Esophagus muscularis mucosa (tissue), 4 donors: ENCODE measurements around the gene CHST12.

Experiments used
- CTCF ChIP-seq, 3 experiments: fragments of 200-600 bp in 2 of 3; fragments of 450-650 bp in 1 of 3; sonication (generic) in 2 of 3; IDR thresholded peaks; one replicate each; pipeline ENCODE4 v1.5.1; 2017 to 2019; ENCODE audit warnings: antibody characterized with exemption in 3 of 3, mild to moderate bottlenecking in 2 of 3, moderate library complexity in 1 of 3
- EP300 ChIP-seq: sonication (generic); formaldehyde crosslinking; IDR thresholded peaks from one replicate; pipeline ENCODE4 v1.6.1; 2017; ENCODE audit warnings: antibody characterized with exemption
- POLR2A ChIP-seq: fragments of 450-650 bp; IDR thresholded peaks from one replicate; pipeline ENCODE4 v1.6.1; 2017; ENCODE audit warnings: antibody characterized with exemption, moderate library complexity, mild to moderate bottlenecking, low read depth
- POLR2AphosphoS5 ChIP-seq, 2 donors: sonication (generic); formaldehyde crosslinking; IDR thresholded peaks; one replicate each; pipeline ENCODE4 v1.6.1; 2017; ENCODE audit warnings: antibody characterized with exemption in 2 of 2

DNA sequence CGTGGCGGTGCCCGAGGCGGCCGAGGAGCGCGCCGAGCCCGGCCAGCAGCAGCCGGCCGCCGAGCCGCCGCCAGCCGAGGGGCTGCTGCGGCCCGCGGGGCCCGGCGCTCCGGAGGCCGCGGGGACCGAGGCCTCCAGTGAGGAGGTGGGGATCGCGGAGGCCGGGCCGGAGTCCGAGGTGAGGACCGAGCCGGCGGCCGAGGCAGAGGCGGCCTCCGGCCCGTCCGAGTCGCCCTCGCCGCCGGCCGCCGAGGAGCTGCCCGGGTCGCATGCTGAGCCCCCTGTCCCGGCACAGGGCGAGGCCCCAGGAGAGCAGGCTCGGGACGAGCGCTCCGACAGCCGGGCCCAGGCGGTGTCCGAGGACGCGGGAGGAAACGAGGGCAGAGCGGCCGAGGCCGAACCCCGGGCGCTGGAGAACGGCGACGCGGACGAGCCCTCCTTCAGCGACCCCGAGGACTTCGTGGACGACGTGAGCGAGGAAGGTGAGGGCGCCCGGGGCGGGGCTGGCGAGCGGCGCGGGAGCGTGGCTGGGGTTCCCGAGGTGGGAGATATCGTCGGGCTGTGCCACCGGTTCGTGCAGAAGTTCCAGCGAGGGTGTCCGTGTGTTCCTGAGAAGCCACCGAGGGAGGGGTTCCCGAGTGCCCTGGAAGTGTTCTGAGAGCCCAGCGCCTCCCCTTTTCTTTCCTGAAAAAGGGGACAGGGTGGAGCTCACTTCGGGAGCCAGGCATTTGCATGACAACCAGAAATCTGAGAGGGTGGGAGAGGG, 48.3 kb upstream of the CHST12 start:
- TF ChIP-seq CTCF (IDR thresholded peaks at IDR 0.05) (no peak), POLR2AphosphoS5 (IDR thresholded peaks at IDR 0.05) (no peak), EP300 (no peak), POLR2A (no peak)
